Left lung (tissue), 10 donors: ENCODE measurements around the gene ENTREP1. TPM values are rescaled to one million over a fixed set of nuclear protein-coding genes. Genes with fewer than 3 reads are reported as not detected.

Experiments
- ATAC-seq: fragments of 200-7000 bp; cut with Tn5 transposase; one replicate; pipeline ENCODE4 v1.9.1; 2020; ENCODE audit warnings: moderate library complexity
- DNase-seq, 4 donors: peaks; one replicate each; pipeline ENCODE4 v3.0.0-alpha.2; 2013 to 2020
- H3K27ac ChIP-seq, 2 donors: fragments of 200-600 bp; sonication (generic) in 1 of 2; one replicate each; pipeline versions ENCODE4 v1.5.0 to v1.8.0; 2020 to 2021
- H3K27me3 ChIP-seq, 2 donors: fragments of 200-600 bp; sonication (generic) in 1 of 2; one replicate each; pipeline versions ENCODE4 v1.5.0 to v1.8.0; 2020 to 2021
- H3K36me3 ChIP-seq, 2 donors: fragments of 200-600 bp; sonication (generic) in 1 of 2; one replicate each; pipeline versions ENCODE4 v1.5.0 to v1.8.0; 2020 to 2021
- H3K4me1 ChIP-seq, 2 donors: fragments of 200-600 bp; one replicate each; pipeline ENCODE4 v1.8.0; 2021
- H3K4me3 ChIP-seq, 2 donors: fragments of 200-600 bp; sonication (generic) in 1 of 2; one replicate each; pipeline versions ENCODE4 v1.5.0 to v1.8.0; 2020 to 2021; ENCODE audit warnings: mild to moderate bottlenecking in 1 of 2
- H3K9me3 ChIP-seq, 2 donors: fragments of 200-600 bp; sonication (generic) in 1 of 2; one replicate each; pipeline versions ENCODE4 v1.5.0 to v1.8.0; 2020 to 2021
- CTCF ChIP-seq, 2 donors: fragments of 200-600 bp; sonication (generic) in 1 of 2; IDR thresholded peaks; one replicate each; pipeline versions ENCODE4 v1.5.0 to v1.8.0; 2021; ENCODE audit warnings: antibody characterized with exemption in 2 of 2
- intact Hi-C, 2 donors: fragments of 100-400 bp; cut with DNase I; formaldehyde crosslinking; loops; one replicate each; pipeline versions ENCODE4 v1.11.2 to v1.14.2; 2022
- polyA plus RNA-seq, 6 donors: library from polyadenylated mRNA; unstranded; fragments of 120-200 nt; gene quantifications; one replicate each; pipeline ENCODE4 v1.2.1, GENCODE V29; 2013; ENCODE audit not compliant: insufficient read length in 6 of 6
- total RNA-seq, 2 donors: library from RNA; stranded (reverse); fragmentation: NEBNext Ultra II Directional; extraction: Animal tissue kit (Norgen Biotek cat#: 25700); gene quantifications; one replicate each; pipeline ENCODE4 v1.2.1, GENCODE V29; 2021
- donor health status: DM: no; HTN: yes; CAD: no.
- donor health status: DM: no; HTN: no; CAD: no.

The ENTREP1 gene
- total and polyA plus RNA-seq, 8 donors, result 16.8 to 49.7 (median 40.9) TPM

DNA sequence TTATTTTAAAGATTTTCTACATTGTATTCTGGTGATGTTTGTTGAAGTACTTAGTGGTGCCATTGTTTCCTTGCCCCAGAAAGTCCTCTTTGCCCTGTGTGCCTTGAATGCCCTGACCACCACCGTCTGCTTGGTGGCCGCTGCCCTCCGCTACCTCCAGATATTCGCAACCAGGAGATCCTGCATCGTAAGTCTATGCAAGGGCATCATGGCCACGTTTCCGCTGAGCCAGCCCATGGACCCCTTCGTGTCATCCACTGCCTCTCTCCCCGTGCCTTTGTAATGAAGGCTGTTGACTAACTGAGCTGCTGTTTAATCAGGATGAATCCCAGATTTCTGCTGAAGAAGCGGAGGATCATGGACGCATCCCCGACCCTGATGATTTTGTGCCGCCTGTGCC lies 52.3 kb downstream of the ENTREP1 start:
- Histone ChIP-seq H3K36me3 (no peaks in the 10 kb centered on the region), H3K4me3 (no peak overlapping the region), H3K9me3 (no peaks in the 10 kb centered on the region), H3K27me3 (no peaks in the 10 kb centered on the region), H3K27ac (peak overlapping the region in 1 of 2 donors; percentile 37), H3K4me1 (peaks cover 0 to 10% of the 10 kb centered on the region in 2 donors)
- intact Hi-C loops, result no loop called here
- no peak for TF ChIP-seq CTCF (IDR thresholded peaks at IDR 0.05)
- DNase-seq, result no peak
- no peak for ATAC-seq

- Histone ChIP-seq H3K4me1 (peaks cover 0 to 10% of the 10 kb centered on the region in 2 donors), H3K36me3 (no peaks in the 10 kb centered on the region), H3K27me3 (no peaks in the 10 kb centered on the region), H3K4me3 (no peak overlapping the region), H3K9me3 (no peaks in the 10 kb centered on the region), H3K27ac (no peak overlapping the region)
- intact Hi-C loops, result no loop called here
- no peak for TF ChIP-seq CTCF (IDR thresholded peaks at IDR 0.05)
- no peak for ATAC-seq
- DNase-seq, result no peak
Observed at GRCh38 chr9:69377981-69378380, 53.0 kb downstream of the ENTREP1 start.

- H3K4me1 ChIP-seq, result peaks cover 0 to 10% of the 10 kb centered on the region in 2 donors
- TF ChIP-seq CTCF (IDR thresholded peaks at IDR 0.05), result no peak
- DNase-seq (no peak), ATAC-seq (peak; percentile 46)
- no peak overlapping the region for H3K27ac ChIP-seq
- H3K27me3 ChIP-seq, result no peaks in the 10 kb centered on the region
- intact Hi-C loops, result no loop called here
- H3K36me3 ChIP-seq, result no peaks in the 10 kb centered on the region
- no peaks in the 10 kb centered on the region for H3K9me3 ChIP-seq
- no peak overlapping the region for H3K4me3 ChIP-seq
Observed at GRCh38 chr9:69379270-69379982, 54.4 kb downstream of the ENTREP1 start.

GRCh38 chr9:69380301-69380700 lies 55.3 kb downstream of the ENTREP1 start:
- DNase-seq, result no peak
- Histone ChIP-seq H3K9me3 (no peaks in the 10 kb centered on the region), H3K4me1 (peaks cover 0 to 10% of the 10 kb centered on the region in 2 donors), H3K36me3 (no peaks in the 10 kb centered on the region), H3K27ac (no peak overlapping the region), H3K4me3 (no peak overlapping the region), H3K27me3 (no peaks in the 10 kb centered on the region)
- intact Hi-C loops, result no loop called here
- TF ChIP-seq CTCF (IDR thresholded peaks at IDR 0.05), result no peak
- ATAC-seq, result peak; percentile 41

DNA sequence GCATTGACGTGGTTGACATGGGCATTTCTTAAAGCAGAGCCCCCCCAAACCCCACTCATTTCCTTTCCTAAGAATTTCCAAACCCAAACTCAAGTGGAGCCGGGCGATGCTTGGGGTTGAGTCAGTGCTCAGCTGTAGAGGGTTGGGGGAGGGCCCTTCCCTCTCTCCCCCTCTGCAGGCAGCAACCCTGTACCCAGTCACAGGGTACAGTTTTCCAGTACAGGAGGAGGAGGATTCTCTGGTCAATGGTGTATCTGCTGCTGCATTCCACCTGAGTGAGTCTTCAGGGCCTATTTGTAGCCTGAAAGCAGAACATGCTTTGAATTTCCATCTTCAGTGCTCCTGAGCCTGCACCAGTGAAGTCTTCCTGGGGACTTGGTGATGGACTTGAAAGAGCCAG lies 55.8 kb downstream of the ENTREP1 start:
- Histone ChIP-seq H3K36me3 (no peaks in the 10 kb centered on the region), H3K4me3 (no peak overlapping the region), H3K27ac (no peak overlapping the region), H3K27me3 (no peaks in the 10 kb centered on the region), H3K4me1 (peaks cover 0 to 10% of the 10 kb centered on the region in 2 donors), H3K9me3 (no peaks in the 10 kb centered on the region)
- ATAC-seq (peak; percentile 9), DNase-seq (no peak)
- no peak for TF ChIP-seq CTCF (IDR thresholded peaks at IDR 0.05)
- intact Hi-C loops, result no loop called here
